SK-N-SH (cell line): ENCODE data around the gene IKZF1. TPM values are rescaled to one million over a fixed set of nuclear protein-coding genes. Genes with fewer than 3 reads are reported as not detected.
A peak's percentile ranks its signal among the peaks of the same experiment; 100 is the strongest.

ENCODE experiments used
- CTCF ChIA-PET: fragments of 300-600, 350-600 bp; formaldehyde crosslinking; extraction: SDS; loops from one replicate; lab custom pipeline; 2021; lab: Yijun Ruan, JAX
- POLR2A ChIA-PET: fragments of 350-600 bp; sonication (Branson Sonifier 250); formaldehyde crosslinking; extraction: SDS; loops from one replicate; lab custom pipeline; 2020; ENCODE audit warnings: antibody characterized with exemption, inconsistent platforms; lab: Yijun Ruan, JAX
- DNase-seq: peaks from one replicate; pipeline ENCODE4 v3.0.0; 2012
- H2AFZ ChIP-seq: fragments of 200-600 bp; sonication (generic); 2 replicates; pipeline ENCODE4 v1.8.1; 2016; ENCODE audit warnings: antibody characterized with exemption, mild to moderate bottlenecking, low read depth
- H3F3A ChIP-seq: fragments of 200-600 bp; sonication (generic); replicated peaks from 2 replicates; pipeline ENCODE3; 2016; ENCODE audit warnings: antibody characterized with exemption, mild to moderate bottlenecking; ENCODE audit not compliant: insufficient read depth
- H3K27ac ChIP-seq, 2 experiments: fragments of 200-500 bp in 1 of 2; fragments of 200-600 bp in 1 of 2; sonication (Bioruptor generic) in 1 of 2; sonication (generic), shearing (Covaris generic) in 1 of 2; 2 replicates each; pipeline versions ENCODE4 v1.5.1 to v1.6.1; 2014 to 2016; ENCODE audit warnings: low read depth in 2 of 2, inconsistent platforms in 1 of 2, low read length in 1 of 2, mild to moderate bottlenecking in 1 of 2, mixed read lengths in 1 of 2
- H3K27me3 ChIP-seq: fragments of 200-600 bp; sonication (generic), shearing (Covaris generic); 2 replicates; pipeline ENCODE4 v1.6.1; 2016; ENCODE audit warnings: mixed run types; ENCODE audit not compliant: insufficient read depth
- H3K36me3 ChIP-seq, 2 experiments: fragments of 200-500 bp in 1 of 2; fragments of 200-600 bp in 1 of 2; sonication (Bioruptor generic) in 1 of 2; sonication (generic) in 1 of 2; replicated peaks in 1 of 2; 2 replicates each; pipeline versions ENCODE3 to v1.5.1; 2014 to 2016; ENCODE audit warnings: low read length in 1 of 2, mild to moderate bottlenecking in 1 of 2; ENCODE audit not compliant: insufficient read depth in 2 of 2, control insufficient read depth in 1 of 2
- H3K4me1 ChIP-seq, 2 experiments: fragments of 200-500 bp in 1 of 2; fragments of 200-600 bp in 1 of 2; sonication (Bioruptor generic) in 1 of 2; sonication (generic), shearing (Covaris generic) in 1 of 2; 2 replicates each; pipeline versions ENCODE4 v1.5.1 to v1.6.1; 2014 to 2016; ENCODE audit warnings: low read depth in 1 of 2, low read length in 1 of 2, mixed run types in 1 of 2; ENCODE audit not compliant: insufficient read depth in 2 of 2, control insufficient read depth in 1 of 2
- H3K4me2 ChIP-seq: fragments of 200-600 bp; sonication (generic), shearing (Covaris generic); 2 replicates; pipeline ENCODE4 v1.6.1; 2017; ENCODE audit warnings: mixed run types
- H3K4me3 ChIP-seq, 2 experiments: fragments of 200-500 bp in 1 of 2; fragments of 200-600 bp in 1 of 2; sonication (Bioruptor generic) in 1 of 2; sonication (generic), shearing (Covaris generic) in 1 of 2; 2 replicates each; pipeline versions ENCODE4 v1.5.1 to v1.8.1; 2014 to 2016; ENCODE audit warnings: low read depth in 2 of 2, inconsistent platforms in 1 of 2, low read length in 1 of 2, mild to moderate bottlenecking in 1 of 2, mixed read lengths in 1 of 2, moderate library complexity in 1 of 2
- H3K79me2 ChIP-seq: fragments of 200-600 bp; sonication (generic); 2 replicates; pipeline ENCODE4 v1.8.1; 2017; ENCODE audit warnings: mild to moderate bottlenecking; ENCODE audit not compliant: insufficient read depth
- H3K9ac ChIP-seq: fragments of 200-600 bp; sonication (generic); 2 replicates; pipeline ENCODE4 v1.6.1; 2017; ENCODE audit warnings: mixed run types
- H3K9me2 ChIP-seq: fragments of 200-600 bp; sonication (generic); 2 replicates; pipeline ENCODE4 v1.6.1; 2017; ENCODE audit warnings: mixed run types
- H3K9me3 ChIP-seq: fragments of 200-600 bp; sonication (generic); 2 replicates; pipeline ENCODE4 v1.6.1; 2017; ENCODE audit warnings: mixed run types, mild to moderate bottlenecking, moderate library complexity
- H4K20me1 ChIP-seq: fragments of 200-600 bp; sonication (generic); 2 replicates; pipeline ENCODE4 v1.6.1; 2017; ENCODE audit warnings: mild to moderate bottlenecking, mixed run types; ENCODE audit not compliant: insufficient read depth
- CTCF ChIP-seq: fragments of 200-600 bp; sonication (generic); IDR thresholded peaks from 2 replicates; pipeline ENCODE4 v1.6.1; 2017; ENCODE audit warnings: antibody characterized with exemption, mild to moderate bottlenecking, moderate library complexity
- ELF1 ChIP-seq: IDR thresholded peaks from 2 replicates; pipeline ENCODE4 v1.4.0; 2012
- EP300 ChIP-seq, 2 experiments: IDR thresholded peaks; 2 replicates each; pipeline versions ENCODE4 v1.4.0 to v1.6.1; 2012; ENCODE audit warnings: borderline replicate concordance in 1 of 2, low read depth in 1 of 2, low read length in 1 of 2
- FOXJ3 ChIP-seq: sonication (generic); formaldehyde crosslinking; IDR thresholded peaks from 2 replicates; pipeline ENCODE4 v1.5.1; 2020; ENCODE audit warnings: mild to moderate bottlenecking, missing genetic modification reagents
- GATA2 ChIP-seq: sonication (generic); formaldehyde crosslinking; IDR thresholded peaks from 2 replicates; pipeline ENCODE4 v1.5.0; 2020; ENCODE audit warnings: mild to moderate bottlenecking, missing genetic modification reagents
- IRF3 ChIP-seq: fragments of 150-350 bp; IDR thresholded peaks from 2 replicates; pipeline ENCODE4 v1.6.1; 2016; ENCODE audit warnings: mild to moderate bottlenecking, low read depth, low read length
- MEF2A ChIP-seq: IDR thresholded peaks from 2 replicates; pipeline ENCODE4 v1.4.0; 2012; ENCODE audit warnings: low read depth, borderline replicate concordance
- NFIC ChIP-seq: IDR thresholded peaks from 2 replicates; pipeline ENCODE4 v1.4.0; 2012; ENCODE audit warnings: borderline replicate concordance
- NRF1 ChIP-seq: IDR thresholded peaks from 2 replicates; pipeline ENCODE4 v1.6.1; 2012; ENCODE audit warnings: low read depth, mild to moderate bottlenecking, low read length
- PBX3 ChIP-seq: IDR thresholded peaks from 2 replicates; pipeline ENCODE4; 2012
- RAD21 ChIP-seq: IDR thresholded peaks from 2 replicates; pipeline ENCODE4 v1.6.1; 2012; ENCODE audit warnings: mild to moderate bottlenecking, low read length
- REST ChIP-seq: IDR thresholded peaks from 2 replicates; pipeline ENCODE4 v1.6.1; 2012; ENCODE audit warnings: mild to moderate bottlenecking, low read depth, low read length, moderate library complexity
- RFX5 ChIP-seq: IDR thresholded peaks from 2 replicates; pipeline ENCODE4 v1.6.1; 2012; ENCODE audit warnings: mild to moderate bottlenecking, improper control_type of control experiment, low read length
- RXRA ChIP-seq: IDR thresholded peaks from 2 replicates; pipeline ENCODE4 v1.4.0; 2012; ENCODE audit warnings: low read depth, mild to moderate bottlenecking, borderline replicate concordance
- SMC3 ChIP-seq: IDR thresholded peaks from 2 replicates; pipeline ENCODE4 v1.6.1; 2012; ENCODE audit warnings: low read depth, low read length, improper control_type of control experiment
- TAF1 ChIP-seq: IDR thresholded peaks from 2 replicates; pipeline ENCODE4 v1.6.1; 2012; ENCODE audit warnings: low read depth, mild to moderate bottlenecking, low read length, moderate library complexity, borderline replicate concordance
- TEAD4 ChIP-seq: IDR thresholded peaks from 2 replicates; pipeline ENCODE4 v1.4.0; 2012; ENCODE audit warnings: mild to moderate bottlenecking, borderline replicate concordance; ENCODE audit not compliant: insufficient read depth
- polyA plus RNA-seq, 3 experiments: library from polyadenylated mRNA; depleted of rRNA; stranded (reverse); fragments of >200 nt; gene quantifications; 2 replicates each; pipeline ENCODE4 v1.2.3, GENCODE V29; 2012

Gene IKZF1
- polyA plus RNA-seq, 1 of the 3 experiments (the other 2 are of a cell fraction): not detected

GRCh38 chr7:50448823-50449222, 144.3 kb downstream of the IKZF1 start:
- peak overlapping the region; percentile 93 for H3K4me2 ChIP-seq
- no peak overlapping the region for H2AFZ ChIP-seq
- H3K36me3 ChIP-seq: peaks cover 25 to 36% of the 10 kb centered on the region in 2 experiments
- no peaks in the 10 kb centered on the region for H3K27me3 ChIP-seq
- peak overlapping the region; percentile 71; the same call in 1 of the 2 replicates for H3K9ac ChIP-seq
- ChIA-PET POLR2A (no interaction called here), CTCF (interaction anchor here (0.9 to 3.8 kb wide), 9 partner anchors 13 to 243 kb away, joined by 3 to 19 read pairs (median 3); no protein-coding TSS in a partner anchor)
- peaks cover 0 to 20% of the 10 kb centered on the region in 2 experiments; a peak in 2 of 4 replicates for H3K4me1 ChIP-seq
- H3K27ac ChIP-seq: no peak overlapping the region
- no peaks in the 10 kb centered on the region for H4K20me1 ChIP-seq
- DNase-seq: no peak
- H3K9me2 ChIP-seq: no peaks in the 10 kb centered on the region
- H3K9me3 ChIP-seq: no peaks in the 10 kb centered on the region
- peaks cover 25% of the 10 kb centered on the region; the same call in 1 of the 2 replicates for H3K79me2 ChIP-seq
- no peak for TF ChIP-seq NFIC
- no peak for TF ChIP-seq IRF3
- TF ChIP-seq NRF1: no peak
- no peak for TF ChIP-seq PBX3
- TF ChIP-seq FOXJ3 (CRISPR knock-in tag): no peak
- TF ChIP-seq RAD21: no peak
- no peak for TF ChIP-seq REST
- TF ChIP-seq EP300 (IDR thresholded peaks at IDR 0.05; ENCODE audit: borderline replicate concordance in 1 of 2, low read depth in 1 of 2, low read length in 1 of 2): no peak
- TF ChIP-seq MEF2A: no peak
- no peak for TF ChIP-seq CTCF
- TF ChIP-seq ELF1: no peak
- TF ChIP-seq TAF1: no peak
- TF ChIP-seq RFX5: no peak
- no peak for TF ChIP-seq RXRA
- no peak for TF ChIP-seq TEAD4
- no peak for TF ChIP-seq SMC3
- no peak for TF ChIP-seq GATA2
- no peaks in the 10 kb centered on the region for H3F3A ChIP-seq
- H3K4me3 ChIP-seq: peak overlapping the region in 1 of 2 experiments; percentile 77; a peak in 2 of 4 replicates
